AG08396 (cell line): ENCODE results near the gene MRPL12.

Source experiments
- DNase-seq: peaks from one replicate; pipeline ENCODE4 v3.0.0; 2012; ENCODE audit warnings: low spot score, mixed read lengths

MRPL12 gene

DNA sequence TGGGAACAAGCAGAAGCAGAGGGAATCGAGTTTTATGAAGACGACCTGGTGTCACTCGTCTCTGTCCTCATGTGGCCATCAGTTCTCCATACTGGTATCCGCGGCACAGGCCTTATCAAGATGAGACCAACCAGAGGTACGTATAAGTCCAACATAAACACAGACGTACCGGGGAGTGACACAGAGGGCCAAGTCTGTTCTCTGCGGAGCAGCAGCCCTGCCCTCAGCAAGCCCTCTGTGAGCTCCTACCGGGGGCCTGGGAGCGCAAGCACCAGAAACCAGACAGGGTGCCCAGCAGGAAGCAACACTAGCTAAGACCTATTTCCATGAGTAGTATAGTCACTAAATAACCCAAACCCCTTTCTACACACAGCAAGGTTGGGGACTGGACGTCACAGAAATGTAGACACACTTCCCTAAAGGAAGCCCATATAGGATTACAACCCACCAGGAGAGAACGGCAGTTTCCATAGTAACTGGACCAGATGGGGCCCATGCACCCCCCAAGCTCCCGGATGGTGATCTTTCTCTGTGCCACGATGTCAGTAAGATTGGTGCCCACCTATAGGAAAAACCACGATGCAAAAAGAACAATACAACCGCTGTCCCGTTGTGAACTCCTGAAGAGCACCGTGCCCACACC, 20.5 kb upstream of the MRPL12 start:
- DNase-seq = no peak

- no peak for DNase-seq
Measured at GRCh38 chr17:81683208-81683583, 20.0 kb upstream of the MRPL12 start.

GRCh38 chr17:81683584-81684441, 19.4 kb upstream of the MRPL12 start, which contains the start of the genes ARL16 and HGS:
Gene ARL16 (minus strand): TSS chr17:81683797. CDS start chr17:81683753, 44 bp downstream.
Gene HGS (plus strand): TSS chr17:81684011. CDS start chr17:81684067, 56 bp downstream.
- DNase-seq = peak; percentile 100

DNA sequence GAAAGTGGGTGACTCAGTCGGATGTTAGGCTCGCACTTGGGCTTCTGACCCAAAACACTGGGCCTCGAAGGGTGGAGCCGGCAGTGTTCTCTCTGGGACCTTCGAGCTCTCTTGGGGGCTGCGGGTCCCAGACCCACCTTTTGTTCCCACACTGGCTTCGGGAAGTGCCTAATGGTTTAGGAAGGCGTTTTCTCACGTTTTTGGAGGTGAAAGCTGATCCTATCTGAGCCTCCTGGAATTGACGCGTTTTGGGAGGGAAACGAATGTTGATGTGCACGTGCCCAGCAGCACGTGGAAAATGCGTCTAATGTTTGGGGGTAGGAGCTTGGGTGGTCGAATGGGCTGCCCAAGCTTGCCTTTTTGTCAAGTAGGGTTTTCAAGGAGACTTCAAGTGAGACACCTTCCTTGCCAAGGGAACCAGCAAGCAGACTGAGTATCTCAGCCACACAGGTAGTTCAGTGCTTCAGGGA, 18.7 kb upstream of the MRPL12 start:
- DNase-seq = no peak

DNA sequence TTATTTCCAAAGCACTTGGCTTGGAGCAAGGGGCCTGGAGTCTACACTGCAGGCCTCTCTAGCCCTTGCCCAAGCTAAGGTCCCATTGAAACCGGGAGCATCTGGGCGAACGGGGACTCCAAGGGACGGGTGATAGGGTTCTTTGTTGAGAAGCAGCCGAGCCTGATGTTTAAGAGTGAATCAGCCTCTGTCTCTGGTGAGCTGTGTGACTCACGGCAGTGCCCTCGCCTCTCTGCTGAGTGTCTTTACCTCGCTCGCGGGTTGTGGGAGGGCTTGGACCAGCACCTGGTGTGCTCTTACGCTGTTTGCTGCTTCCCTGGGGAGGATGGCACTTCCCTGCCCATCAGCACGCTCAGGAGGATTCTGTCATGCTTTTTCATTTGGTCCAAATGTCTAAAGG, 18.1 kb upstream of the MRPL12 start:
- peak; percentile 83 for DNase-seq

- no peak for DNase-seq
Measured at GRCh38 chr17:81686614-81687013, 16.6 kb upstream of the MRPL12 start.

- DNase-seq = no peak
Measured at GRCh38 chr17:81687770-81688541, 15.2 kb upstream of the MRPL12 start.

DNA sequence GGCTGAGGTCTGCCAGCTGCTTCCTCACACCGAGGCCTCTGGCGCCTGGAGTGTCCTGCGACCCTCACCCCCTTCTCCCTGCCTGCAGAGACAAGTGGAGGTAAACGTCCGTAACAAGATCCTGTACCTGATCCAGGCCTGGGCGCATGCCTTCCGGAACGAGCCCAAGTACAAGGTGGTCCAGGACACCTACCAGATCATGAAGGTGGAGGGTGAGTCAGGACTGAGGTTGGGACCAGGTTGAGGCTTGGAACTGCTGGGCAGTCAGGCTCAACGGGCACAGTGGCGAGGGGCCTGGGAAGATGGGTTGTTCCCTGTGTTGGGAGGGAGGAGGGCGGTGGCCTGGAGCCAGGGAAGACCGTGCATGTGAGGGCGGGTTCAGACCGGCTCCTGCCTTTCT, 14.6 kb upstream of the MRPL12 start:
- no peak for DNase-seq

- no peak for DNase-seq
Measured at GRCh38 chr17:81690066-81690465, 13.1 kb upstream of the MRPL12 start.

- no peak for DNase-seq
Measured at GRCh38 chr17:81690549-81690948, 12.6 kb upstream of the MRPL12 start.

GRCh38 chr17:81691196-81691595, 12.0 kb upstream of the MRPL12 start:
- no peak for DNase-seq

- no peak for DNase-seq
Measured at GRCh38 chr17:81691608-81692007, 11.6 kb upstream of the MRPL12 start.

GRCh38 chr17:81693509-81694210, 9.5 kb upstream of the MRPL12 start:
- DNase-seq = no peak

- DNase-seq = no peak
Measured at GRCh38 chr17:81694810-81695209, 8.4 kb upstream of the MRPL12 start.

- DNase-seq = no peak
Measured at GRCh38 chr17:81695211-81695610, 8.0 kb upstream of the MRPL12 start.

- no peak for DNase-seq
Measured at GRCh38 chr17:81695801-81696200, 7.4 kb upstream of the MRPL12 start.

- DNase-seq = no peak
Measured at GRCh38 chr17:81696218-81696941, 6.8 kb upstream of the MRPL12 start.

DNA sequence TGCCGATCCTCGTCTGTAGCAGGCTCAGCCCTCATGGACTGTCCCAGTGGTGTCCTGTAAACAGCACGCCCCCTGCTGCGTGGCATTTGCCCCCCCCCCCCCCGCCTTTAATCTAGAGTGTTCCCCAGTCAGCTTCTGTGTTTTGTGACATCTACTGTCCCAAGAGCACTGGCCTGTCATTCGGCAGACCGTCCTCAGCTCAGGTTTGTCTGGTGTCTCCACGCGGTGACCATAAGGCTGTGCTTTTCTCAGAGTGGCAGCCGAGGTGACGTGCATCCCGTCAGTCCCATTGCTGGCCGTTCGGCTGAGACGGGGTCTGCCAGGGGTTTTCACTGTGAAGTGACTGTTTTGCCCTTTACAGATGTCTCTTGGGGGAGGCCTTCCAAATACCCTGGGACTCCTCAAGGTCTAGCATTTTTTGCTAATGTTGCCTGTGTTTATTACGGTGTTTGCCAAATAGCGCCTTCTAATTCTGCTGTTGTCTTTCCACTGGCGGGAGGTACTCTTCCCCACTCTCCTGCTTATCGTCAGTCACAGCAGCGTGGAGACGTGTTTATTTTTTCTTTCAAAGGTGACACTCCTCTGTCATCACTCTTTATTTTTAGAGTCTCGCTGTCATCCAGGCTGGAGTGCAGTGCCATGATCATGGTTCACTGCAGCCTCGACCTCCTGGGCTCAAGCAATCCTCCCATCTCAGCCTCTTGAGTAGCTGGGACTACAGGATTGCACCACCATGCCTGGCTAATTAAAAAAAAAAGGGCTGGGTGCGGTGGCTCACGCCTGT, 5.7 kb upstream of the MRPL12 start:
- no peak for DNase-seq

DNA sequence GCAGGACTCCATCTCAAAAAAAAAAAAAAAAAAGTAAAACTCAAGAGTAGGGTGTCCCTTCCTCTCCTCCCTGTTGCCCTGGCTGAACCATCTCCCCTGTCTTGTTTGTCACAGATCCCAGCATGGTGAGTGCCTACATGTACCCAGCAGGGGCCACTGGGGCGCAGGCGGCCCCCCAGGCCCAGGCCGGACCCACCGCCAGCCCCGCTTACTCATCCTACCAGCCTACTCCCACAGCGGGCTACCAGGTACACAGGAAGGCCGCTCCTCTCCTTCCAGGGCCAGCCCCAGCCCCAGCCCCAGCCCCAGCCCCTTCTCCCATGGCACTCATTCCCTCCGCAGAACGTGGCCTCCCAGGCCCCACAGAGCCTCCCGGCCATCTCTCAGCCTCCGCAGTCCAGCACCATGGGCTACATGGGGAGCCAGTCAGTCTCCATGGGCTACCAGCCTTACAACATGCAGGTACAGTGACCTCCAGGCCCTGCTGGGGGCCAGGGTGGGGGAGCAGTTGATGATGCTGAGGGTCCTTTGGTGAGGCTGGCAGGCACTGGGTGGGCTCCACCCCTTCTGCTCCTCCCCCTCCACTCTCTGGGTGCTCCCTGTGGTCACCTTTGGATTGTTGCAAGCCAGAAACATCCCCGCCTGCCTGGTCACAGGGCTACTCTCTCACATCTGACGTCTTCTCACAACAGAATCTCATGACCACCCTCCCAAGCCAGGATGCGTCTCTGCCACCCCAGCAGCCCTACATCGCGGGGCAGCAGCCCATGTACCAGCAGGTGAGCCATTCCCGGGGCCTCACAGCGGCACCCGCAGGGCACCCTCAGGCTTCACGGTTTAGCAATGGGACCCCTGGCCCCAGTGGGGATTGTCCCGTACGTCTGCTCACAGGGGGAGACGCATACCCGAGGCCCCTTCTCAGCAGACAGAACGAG, 2.5 kb upstream of the MRPL12 start:
- DNase-seq = no peak
